Mucosa of rectum (tissue), 2 donors: ENCODE results near the gene CLDN2.

ENCODE experiments used
- H3K27ac ChIP-seq, 2 donors: one replicate each; pipeline ENCODE4 v1.7.0; 2013; ENCODE audit warnings: inconsistent platforms in 2 of 2, low read depth in 2 of 2, low read length in 2 of 2
- H3K27me3 ChIP-seq, 2 donors: one replicate each; pipeline ENCODE4 v1.7.0; 2013; ENCODE audit warnings: low read length in 2 of 2; ENCODE audit not compliant: control insufficient read depth in 2 of 2, insufficient read depth in 2 of 2
- H3K36me3 ChIP-seq, 2 donors: one replicate each; pipeline ENCODE4 v1.7.0; 2013; ENCODE audit warnings: low read length in 2 of 2; ENCODE audit not compliant: control insufficient read depth in 2 of 2, insufficient read depth in 2 of 2
- H3K4me1 ChIP-seq, 2 donors: one replicate each; pipeline ENCODE4 v1.7.0; 2013; ENCODE audit warnings: low read length in 2 of 2, mild to moderate bottlenecking in 1 of 2; ENCODE audit not compliant: control insufficient read depth in 2 of 2, insufficient read depth in 2 of 2
- H3K4me3 ChIP-seq, 2 donors: one replicate each; pipeline ENCODE4 v1.7.0; 2013; ENCODE audit warnings: low read length in 2 of 2
- H3K9ac ChIP-seq, 2 donors: one replicate each; pipeline ENCODE4 v1.7.0; 2013; ENCODE audit warnings: low read length in 2 of 2, low read depth in 1 of 2, mild to moderate bottlenecking in 1 of 2
- H3K9me3 ChIP-seq, 2 donors: one replicate each; pipeline ENCODE4 v1.7.0; 2013; ENCODE audit warnings: low read length in 2 of 2; ENCODE audit not compliant: control insufficient read depth in 2 of 2
- donor health status: healthy.
- donor health status: Normal muscosa, but diverticular disease.

Gene CLDN2

GRCh38 chrX:106899276-106899675 lies 20.9 kb upstream of the CLDN2 start:
- Histone ChIP-seq H3K9me3 (no peaks in the 10 kb centered on the region), H3K27ac (no peak overlapping the region), H3K4me1 (no peaks in the 10 kb centered on the region), H3K4me3 (no peak overlapping the region), H3K27me3 (peaks cover 2 to 4% of the 10 kb centered on the region in 2 donors), H3K36me3 (no peaks in the 10 kb centered on the region), H3K9ac (no peak overlapping the region)

- Histone ChIP-seq H3K27ac (no peak overlapping the region), H3K9me3 (no peaks in the 10 kb centered on the region), H3K4me3 (no peak overlapping the region), H3K27me3 (peaks cover 2% of the 10 kb centered on the region in 2 donors), H3K9ac (no peak overlapping the region), H3K4me1 (no peaks in the 10 kb centered on the region), H3K36me3 (no peaks in the 10 kb centered on the region)
Observed at GRCh38 chrX:106899841-106900240, 20.4 kb upstream of the CLDN2 start.

DNA sequence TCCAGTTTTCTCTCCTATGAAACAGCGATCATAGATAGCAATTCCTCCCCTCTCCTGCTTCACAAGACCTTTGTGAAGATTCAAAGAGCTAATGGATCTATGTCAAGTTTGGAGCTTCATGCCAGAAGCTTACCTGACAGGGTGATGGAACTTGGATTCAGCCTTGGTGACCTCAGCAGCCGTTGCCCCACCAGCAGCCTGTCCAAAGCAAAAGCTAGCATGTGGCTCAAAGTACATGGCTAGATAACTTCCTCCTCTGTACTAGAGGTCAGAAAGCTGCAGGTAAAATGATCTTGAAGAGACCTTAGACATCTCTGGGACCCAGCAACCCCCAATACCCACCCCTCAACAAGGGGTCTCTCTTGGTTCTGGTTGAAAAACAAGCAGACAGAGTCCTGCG lies 18.9 kb upstream of the CLDN2 start:
- Histone ChIP-seq H3K4me1 (peaks cover 0 to 8% of the 10 kb centered on the region in 2 donors), H3K9me3 (no peaks in the 10 kb centered on the region), H3K9ac (no peak overlapping the region), H3K27ac (no peak overlapping the region), H3K36me3 (no peaks in the 10 kb centered on the region), H3K27me3 (peaks cover 2% of the 10 kb centered on the region in 2 donors), H3K4me3 (no peak overlapping the region)

DNA sequence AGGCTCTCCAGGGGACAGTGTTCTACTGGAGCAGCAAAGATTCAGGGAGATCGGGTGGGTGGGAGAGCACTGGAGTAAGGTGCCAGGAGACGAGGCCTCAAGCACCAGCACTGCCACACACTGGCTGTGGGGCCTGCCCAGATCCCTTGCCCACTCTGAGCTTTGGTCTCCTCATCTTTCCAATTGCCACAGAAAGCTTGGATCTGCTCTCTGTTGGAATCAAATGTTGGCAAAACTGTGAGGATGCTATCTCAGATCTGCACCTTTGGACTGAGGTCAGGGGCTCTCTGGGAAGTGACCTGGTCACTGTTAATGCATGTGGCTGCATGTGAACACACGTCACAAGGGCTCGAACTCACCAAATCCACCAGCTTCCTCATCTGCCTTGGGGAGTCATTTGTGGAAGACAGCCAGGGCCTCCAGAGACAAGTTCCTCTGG lies 18.4 kb upstream of the CLDN2 start:
- Histone ChIP-seq H3K9ac (no peak overlapping the region), H3K4me1 (peaks cover 0 to 8% of the 10 kb centered on the region in 2 donors), H3K36me3 (no peaks in the 10 kb centered on the region), H3K4me3 (no peak overlapping the region), H3K27me3 (peaks cover 2% of the 10 kb centered on the region in 2 donors), H3K27ac (no peak overlapping the region), H3K9me3 (no peaks in the 10 kb centered on the region)

- no peak overlapping the region for H3K9ac ChIP-seq
- H3K4me3 ChIP-seq = no peak overlapping the region
- H3K27ac ChIP-seq = no peak overlapping the region
- H3K27me3 ChIP-seq = peaks cover 0 to 2% of the 10 kb centered on the region in 2 donors
- H3K4me1 ChIP-seq = peaks cover 0 to 8% of the 10 kb centered on the region in 2 donors
- no peaks in the 10 kb centered on the region for H3K36me3 ChIP-seq
- no peaks in the 10 kb centered on the region for H3K9me3 ChIP-seq
Observed at GRCh38 chrX:106902684-106903083, 17.5 kb upstream of the CLDN2 start.

DNA sequence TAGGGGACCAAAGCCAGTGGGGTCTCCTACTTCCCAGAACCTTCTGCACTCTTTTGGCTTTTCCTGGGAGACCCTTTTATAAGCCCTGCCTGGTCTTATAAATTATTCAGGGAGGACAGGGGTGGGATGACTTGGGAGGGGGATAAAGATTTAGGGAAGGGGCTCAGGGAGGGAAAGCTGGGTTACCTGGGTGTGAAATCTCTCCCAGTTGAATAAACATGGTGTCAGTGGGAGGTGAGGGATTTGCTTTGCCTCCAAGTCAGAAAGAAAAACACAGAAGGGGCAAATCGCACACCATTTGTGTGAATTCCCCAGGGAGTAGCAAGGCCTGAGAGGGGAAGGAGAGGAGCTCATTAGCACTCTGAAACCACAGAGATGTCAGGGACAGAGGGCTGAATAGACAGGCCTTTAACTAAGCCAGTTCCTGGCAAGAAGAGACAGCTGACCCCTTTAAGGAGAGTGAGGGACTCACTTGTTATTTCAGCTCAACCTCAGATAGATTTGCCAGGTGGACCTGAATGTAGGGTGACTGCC lies 16.8 kb upstream of the CLDN2 start, which contains the start of gene RIPPLY1:
Gene RIPPLY1, minus strand, starts transcription at position 51 of the 534 bp plus-strand sequence. CDS start 54 bp downstream, outside the sequence.
- H3K36me3 ChIP-seq = no peaks in the 10 kb centered on the region
- H3K4me3 ChIP-seq = no peak within 1 kb of the TSS
- H3K9me3 ChIP-seq = no peaks in the 10 kb centered on the region
- no peak within 1 kb of the TSS for H3K27ac ChIP-seq
- peaks cover 0 to 2% of the 10 kb centered on the region in 2 donors for H3K27me3 ChIP-seq
- H3K9ac ChIP-seq = no peak within 1 kb of the TSS
- H3K4me1 ChIP-seq = peaks cover 0 to 8% of the 10 kb centered on the region in 2 donors

- no peaks in the 10 kb centered on the region for H3K9me3 ChIP-seq
- no peaks in the 10 kb centered on the region for H3K36me3 ChIP-seq
- no peak overlapping the region for H3K27ac ChIP-seq
- H3K9ac ChIP-seq = no peak overlapping the region
- H3K27me3 ChIP-seq = no peaks in the 10 kb centered on the region
- peaks cover 0 to 8% of the 10 kb centered on the region in 2 donors for H3K4me1 ChIP-seq
- no peak overlapping the region for H3K4me3 ChIP-seq
Observed at GRCh38 chrX:106903856-106904528, 16.2 kb upstream of the CLDN2 start.

GRCh38 chrX:106905064-106905708 lies 15.0 kb upstream of the CLDN2 start:
- Histone ChIP-seq H3K36me3 (no peaks in the 10 kb centered on the region), H3K9ac (no peak overlapping the region), H3K27ac (no peak overlapping the region)

DNA sequence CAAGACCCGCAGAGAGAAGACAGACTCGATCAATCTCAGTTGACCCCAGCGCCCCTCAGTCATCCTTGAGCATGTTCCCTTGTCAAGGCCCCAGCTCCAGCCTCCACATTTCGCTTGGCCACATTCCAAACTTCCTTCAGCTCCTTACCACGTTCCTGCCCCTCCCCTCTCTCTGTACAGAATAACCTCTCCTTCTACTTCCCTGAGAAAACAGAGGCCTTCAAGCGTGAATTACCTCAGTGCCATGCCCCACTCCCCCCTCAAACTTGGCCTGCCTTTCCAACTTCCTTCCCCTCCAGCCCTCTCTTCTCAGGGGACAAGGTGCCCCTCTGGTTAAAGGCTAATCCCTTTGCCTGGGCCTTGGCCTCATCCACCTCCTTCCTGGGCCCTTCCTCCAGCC lies 13.8 kb upstream of the CLDN2 start:
- H3K27ac ChIP-seq = no peak overlapping the region
- H3K9me3 ChIP-seq = no peaks in the 10 kb centered on the region
- no peak overlapping the region for H3K9ac ChIP-seq
- H3K4me3 ChIP-seq = no peak overlapping the region
- H3K27me3 ChIP-seq = peaks cover 0 to 2% of the 10 kb centered on the region in 2 donors
- H3K4me1 ChIP-seq = peaks cover 0 to 8% of the 10 kb centered on the region in 2 donors
- no peaks in the 10 kb centered on the region for H3K36me3 ChIP-seq

More at GRCh38 chrX:106905064-106905708, 15.0 kb upstream of the CLDN2 start:
- Histone ChIP-seq H3K4me1 (peaks cover 0 to 8% of the 10 kb centered on the region in 2 donors), H3K4me3 (no peak overlapping the region), H3K9me3 (no peaks in the 10 kb centered on the region), H3K27me3 (no peaks in the 10 kb centered on the region)

DNA sequence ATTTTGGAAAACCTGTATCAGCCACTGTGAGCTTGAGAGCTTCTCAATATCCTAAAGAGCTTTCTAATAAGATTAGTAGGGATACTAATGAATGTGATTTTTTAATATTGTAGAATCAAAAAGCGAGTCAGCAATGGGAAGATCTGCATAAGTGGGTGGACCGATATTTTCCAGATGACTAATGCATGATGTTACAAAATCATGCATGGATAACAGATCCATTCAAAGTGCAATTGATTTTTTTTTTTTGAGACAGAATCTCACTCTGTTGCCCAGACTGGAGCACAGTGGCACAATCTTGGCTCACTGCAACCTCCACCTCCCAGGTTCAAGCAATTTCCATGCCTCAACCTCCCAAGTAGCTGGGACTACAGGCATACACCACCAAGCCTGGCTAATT lies 7.3 kb upstream of the CLDN2 start:
- Histone ChIP-seq H3K4me3 (no peak overlapping the region), H3K9me3 (no peaks in the 10 kb centered on the region), H3K27me3 (peaks cover 0 to 6% of the 10 kb centered on the region in 2 donors), H3K27ac (no peak overlapping the region), H3K4me1 (no peaks in the 10 kb centered on the region), H3K36me3 (no peaks in the 10 kb centered on the region), H3K9ac (no peak overlapping the region)
